H9 (cell line): ENCODE measurements around the gene CADPS. TPM values are rescaled to one million over a fixed set of nuclear protein-coding genes. Genes with fewer than 3 reads are reported as not detected.

Experiments used
- DNase-seq: peaks from one replicate; pipeline ENCODE4 v3.0.0-alpha.2; 2017
- H2AFZ ChIP-seq: one replicate; pipeline ENCODE4 v1.6.1; 2013; ENCODE audit warnings: mild to moderate bottlenecking, low read length, control low read depth, moderate library complexity
- H2AK5ac ChIP-seq: 2 replicates; pipeline ENCODE4 v1.6.1; 2013; ENCODE audit warnings: low read length, control low read depth, mixed read lengths; ENCODE audit not compliant: insufficient read length
- H2BK120ac ChIP-seq: one replicate; pipeline ENCODE4 v1.6.1; 2013; ENCODE audit warnings: low read depth, mild to moderate bottlenecking, low read length, control low read depth, inconsistent platforms; ENCODE audit not compliant: poor library complexity, severe bottlenecking
- H2BK12ac ChIP-seq: 2 replicates; pipeline ENCODE4 v1.6.1; 2013; ENCODE audit warnings: low read length, control low read depth, mixed read lengths, low read depth; ENCODE audit not compliant: insufficient read length
- H2BK15ac ChIP-seq: 2 replicates; pipeline ENCODE4 v1.6.1; 2013; ENCODE audit warnings: low read depth, low read length, control low read depth
- H2BK20ac ChIP-seq: one replicate; pipeline ENCODE4 v1.6.1; 2013; ENCODE audit warnings: low read depth, mild to moderate bottlenecking, low read length, control low read depth, inconsistent platforms; ENCODE audit not compliant: poor library complexity, severe bottlenecking
- H2BK5ac ChIP-seq: 2 replicates; pipeline ENCODE4 v1.6.1; 2013; ENCODE audit warnings: low read length, control low read depth, mixed read lengths; ENCODE audit not compliant: insufficient read length
- H3K14ac ChIP-seq: 2 replicates; pipeline ENCODE4 v1.6.1; 2013; ENCODE audit warnings: low read length, control low read depth; ENCODE audit not compliant: insufficient read depth
- H3K18ac ChIP-seq: 2 replicates; pipeline ENCODE4 v1.6.1; 2013; ENCODE audit warnings: low read depth, mild to moderate bottlenecking, mixed read lengths, low read length, control low read depth; ENCODE audit not compliant: insufficient read length
- H3K23ac ChIP-seq: 2 replicates; pipeline ENCODE4 v1.6.1; 2013; ENCODE audit warnings: low read length, control low read depth, mixed read lengths, low read depth; ENCODE audit not compliant: insufficient read length
- H3K23me2 ChIP-seq: 2 replicates; pipeline ENCODE4 v1.6.1; 2013; ENCODE audit warnings: low read depth, mild to moderate bottlenecking, mixed read lengths, low read length, control low read depth; ENCODE audit not compliant: insufficient read length, poor library complexity, severe bottlenecking
- H3K27ac ChIP-seq: 2 replicates; pipeline ENCODE4 v1.5.1; 2013; ENCODE audit warnings: low read length, control low read depth, mixed read lengths, low read depth; ENCODE audit not compliant: insufficient read length
- H3K27me3 ChIP-seq: 2 replicates; pipeline ENCODE4 v1.6.1; 2013; ENCODE audit warnings: low read length, control low read depth, inconsistent platforms; ENCODE audit not compliant: insufficient read depth
- H3K4ac ChIP-seq: 2 replicates; pipeline ENCODE4 v1.6.1; 2013; ENCODE audit warnings: low read depth, mild to moderate bottlenecking, control low read depth, inconsistent platforms, low read length, moderate library complexity
- H3K4me1 ChIP-seq: 2 replicates; pipeline ENCODE4 v1.6.1; 2013; ENCODE audit warnings: low read length, control low read depth, inconsistent platforms; ENCODE audit not compliant: insufficient read depth
- H3K4me2 ChIP-seq: 2 replicates; pipeline ENCODE4 v1.6.1; 2013; ENCODE audit warnings: low read length, control low read depth, mixed read lengths; ENCODE audit not compliant: insufficient read length, insufficient read depth
- H3K56ac ChIP-seq: 2 replicates; pipeline ENCODE4 v1.6.1; 2013; ENCODE audit warnings: low read depth, mild to moderate bottlenecking, mixed read lengths, low read length, control low read depth; ENCODE audit not compliant: insufficient read length
- H3K79me1 ChIP-seq: 2 replicates; pipeline ENCODE4 v1.6.1; 2013; ENCODE audit warnings: low read depth, mild to moderate bottlenecking, moderate library complexity, low read length, control low read depth, inconsistent platforms; ENCODE audit not compliant: insufficient read depth, poor library complexity, severe bottlenecking
- H3K79me2 ChIP-seq: 2 replicates; pipeline ENCODE4 v1.6.1; 2013; ENCODE audit warnings: low read length, control low read depth, inconsistent platforms; ENCODE audit not compliant: insufficient read depth
- H3K9ac ChIP-seq: 2 replicates; pipeline ENCODE4 v1.6.1; 2013; ENCODE audit warnings: low read length, control low read depth, mixed read lengths; ENCODE audit not compliant: insufficient read length; ENCODE audit errors: extremely low read depth
- H3K9me3 ChIP-seq: one replicate; pipeline ENCODE4 v1.6.1; 2013; ENCODE audit warnings: low read depth, low read length, inconsistent platforms; ENCODE audit not compliant: control insufficient read depth
- H3T11ph ChIP-seq: one replicate; pipeline ENCODE4 v1.6.1; 2013; ENCODE audit warnings: mild to moderate bottlenecking, low read length, control low read depth, inconsistent platforms
- H4K20me1 ChIP-seq: one replicate; pipeline ENCODE4 v1.6.1; 2013; ENCODE audit not compliant: control insufficient read depth, insufficient read length, insufficient read depth
- H4K5ac ChIP-seq: 2 replicates; pipeline ENCODE4 v1.6.1; 2013; ENCODE audit warnings: low read depth, mild to moderate bottlenecking, mixed read lengths, low read length, control low read depth; ENCODE audit not compliant: insufficient read length
- H4K8ac ChIP-seq: replicated peaks from 2 replicates; pipeline ENCODE4 v1.6.1; 2013; ENCODE audit warnings: low read length, control low read depth, mixed read lengths, low read depth; ENCODE audit not compliant: insufficient read length
- H4K91ac ChIP-seq: 2 replicates; pipeline ENCODE4 v1.6.1; 2013; ENCODE audit warnings: low read depth, mild to moderate bottlenecking, moderate library complexity, mixed read lengths, low read length, control low read depth; ENCODE audit not compliant: insufficient read length
- H3K27ac Mint-ChIP-seq, 3 experiments: 2 replicates in 2 of 3; 3 replicates in 1 of 3; pipeline ENCODE4 v1.8.0; 2020 to 2021; ENCODE audit warnings: mixed read lengths in 3 of 3, mild to moderate bottlenecking in 1 of 3, moderate library complexity in 1 of 3
- H3K27me3 Mint-ChIP-seq: 2 replicates; pipeline ENCODE4 v1.8.0; 2021; ENCODE audit warnings: low read depth, mild to moderate bottlenecking, moderate library complexity, mixed read lengths
- H3K36me3 Mint-ChIP-seq, 3 experiments: 2 replicates in 2 of 3; 3 replicates in 1 of 3; pipeline ENCODE4 v1.8.0; 2020 to 2021; ENCODE audit warnings: low read depth in 3 of 3, mixed read lengths in 3 of 3; ENCODE audit not compliant: insufficient read depth in 1 of 3
- H3K4me1 Mint-ChIP-seq, 2 experiments: 2 replicates each; pipeline ENCODE4 v1.8.0; 2020; ENCODE audit warnings: mixed read lengths in 2 of 2
- H3K4me3 Mint-ChIP-seq, 2 experiments: 2 replicates in 1 of 2; 3 replicates in 1 of 2; pipeline ENCODE4 v1.8.0; 2020 to 2021; ENCODE audit warnings: mild to moderate bottlenecking in 2 of 2, mixed read lengths in 2 of 2, moderate library complexity in 1 of 2
- H3K9me3 Mint-ChIP-seq, 2 experiments: 2 replicates in 1 of 2; 3 replicates in 1 of 2; pipeline ENCODE4 v1.8.0; 2020; ENCODE audit warnings: mild to moderate bottlenecking in 2 of 2, mixed read lengths in 2 of 2, moderate library complexity in 1 of 2
- CTCF ChIP-seq: fragments of 200-600 bp; sonication (generic); conservative IDR thresholded peaks from 3 replicates; pipeline ENCODE4 v1.8.0; 2021; ENCODE audit warnings: antibody characterized with exemption, mild to moderate bottlenecking
- WGBS: extraction: QIAGEN DNeasy Blood & Tissue Kit; methylation state at CpG from one replicate; pipeline ENCODE4 v1.1.7; 2013; ENCODE audit warnings: missing lambda C conversion rate, low lambda C conversion rate, mixed read lengths; ENCODE audit not compliant: insufficient read length; ENCODE audit errors: extremely low coverage; 5-methylcytosine and 5-hydroxymethylcytosine counted together
- long read RNA-seq: library from polyadenylated mRNA; unstranded; transcript quantifications from one replicate; pipeline ENCODE4 v2.0.0, GENCODE V29; 2020
- total RNA-seq: library from RNA; stranded (reverse); gene quantifications from 2 replicates; pipeline ENCODE4 v1.2.1, GENCODE V29; 2021

The CADPS gene
- 5.4 and 6.6 TPM in 2 replicates for total RNA-seq
- long read RNA-seq, partial matches to known transcripts, result 1 of 3 reads
- long read RNA-seq, other reads (novel, unspliced or antisense), result 2 of 3 reads

- Histone ChIP-seq H4K20me1 (no peaks in the 10 kb centered on the region), H4K8ac (no peak within 1 kb of the TSS), H2AK5ac (no peak within 1 kb of the TSS), H4K5ac (no peak within 1 kb of the TSS), H3K79me1 (no peaks in the 10 kb centered on the region), H3K56ac (no peak within 1 kb of the TSS), H3K27ac (no peak within 1 kb of the TSS), H3K23ac (no peak within 1 kb of the TSS), H3K27me3 (no peaks in the 10 kb centered on the region), H2BK15ac (no peak within 1 kb of the TSS), H2AFZ (no peak within 1 kb of the TSS), H3K14ac (no peak within 1 kb of the TSS; the same call in 1 of the 2 replicates), H2BK20ac (no peak within 1 kb of the TSS), H3K4me2 (peak within 1 kb of the TSS; percentile 51), H3K9me3 (no peaks in the 10 kb centered on the region), H4K91ac (no peak within 1 kb of the TSS), H3K4ac (no peak within 1 kb of the TSS), H2BK5ac (no peak within 1 kb of the TSS), H3T11ph (no peak within 1 kb of the TSS), H3K4me1 (peaks cover 3% of the 10 kb centered on the region), H2BK12ac (no peak within 1 kb of the TSS), H3K23me2 (peaks cover 12% of the 10 kb centered on the region), H3K9ac (peak within 1 kb of the TSS; percentile 52), H3K79me2 (no peaks in the 10 kb centered on the region), H2BK120ac (no peak within 1 kb of the TSS), H3K18ac (peak within 1 kb of the TSS; percentile 21)
- peaks cover 21 to 25% of the 10 kb centered on the region in 2 experiments for H3K4me1 Mint-ChIP-seq
- H3K27ac Mint-ChIP-seq, result 0 out of 7 replicates have a peak within 1 kb of the TSS, but pooled peaks of 1 of the 3 experiments have one; percentile 40
- H3K36me3 Mint-ChIP-seq, result no peaks in the 10 kb centered on the region
- DNase-seq, result peak; percentile 60
- WGBS, result no CpG with 5 or more reads among the region's 85 CpGs
- H3K4me3 Mint-ChIP-seq, result peak within 1 kb of the TSS; percentile 85 to 94
- TF ChIP-seq CTCF, result no peak
- H3K9me3 Mint-ChIP-seq, result peaks cover 0 to 1% of the 10 kb centered on the region in 2 experiments; a peak in 1 of 5 replicates
- H3K27me3 Mint-ChIP-seq, result peaks cover 2% of the 10 kb centered on the region
These were observed at the start of gene CADPS for GRCh38 chr3:62874711-62875557. Gene CADPS (minus strand): TSS chr3:62875416. CDS start chr3:62875029, 387 bp downstream.
